NCI-H1092 treated with DMSO at 0.1 percent for 48 hours (cell line): Measurements from ENCODE around the gene PCDH12.

Source experiments
- DNase-seq: peaks from one replicate; lab custom pipeline; 2025; lab: John Stamatoyannopoulos, UW

The PCDH12 gene

DNA sequence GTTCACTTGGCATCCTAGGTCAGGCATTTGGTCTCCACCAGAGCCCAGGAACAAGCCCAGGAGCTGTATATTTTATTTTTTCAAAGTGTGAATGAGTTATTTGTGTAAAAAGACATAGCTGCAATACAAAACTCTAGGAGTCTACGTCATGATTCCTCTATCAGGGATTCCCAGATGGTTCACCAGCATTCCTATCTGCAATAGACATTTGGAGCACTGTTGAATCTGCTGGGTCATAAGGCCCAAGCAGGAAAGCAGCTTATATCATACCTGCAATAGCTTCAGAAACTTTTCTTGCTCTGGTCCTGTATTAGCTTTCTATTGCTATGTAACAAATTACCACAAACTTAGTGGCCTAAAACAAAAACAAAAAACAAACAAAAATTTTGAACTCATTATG is 51.0 kb downstream of the PCDH12 start:
- DNase-seq, result no peak

GRCh38 chr5:141906517-141906916 is 51.5 kb downstream of the PCDH12 start:
- DNase-seq, result no peak

GRCh38 chr5:141904551-141904950 is 53.5 kb downstream of the PCDH12 start:
- no peak for DNase-seq

- no peak for DNase-seq
Observed at GRCh38 chr5:141903261-141903660, 54.7 kb downstream of the PCDH12 start.

DNA sequence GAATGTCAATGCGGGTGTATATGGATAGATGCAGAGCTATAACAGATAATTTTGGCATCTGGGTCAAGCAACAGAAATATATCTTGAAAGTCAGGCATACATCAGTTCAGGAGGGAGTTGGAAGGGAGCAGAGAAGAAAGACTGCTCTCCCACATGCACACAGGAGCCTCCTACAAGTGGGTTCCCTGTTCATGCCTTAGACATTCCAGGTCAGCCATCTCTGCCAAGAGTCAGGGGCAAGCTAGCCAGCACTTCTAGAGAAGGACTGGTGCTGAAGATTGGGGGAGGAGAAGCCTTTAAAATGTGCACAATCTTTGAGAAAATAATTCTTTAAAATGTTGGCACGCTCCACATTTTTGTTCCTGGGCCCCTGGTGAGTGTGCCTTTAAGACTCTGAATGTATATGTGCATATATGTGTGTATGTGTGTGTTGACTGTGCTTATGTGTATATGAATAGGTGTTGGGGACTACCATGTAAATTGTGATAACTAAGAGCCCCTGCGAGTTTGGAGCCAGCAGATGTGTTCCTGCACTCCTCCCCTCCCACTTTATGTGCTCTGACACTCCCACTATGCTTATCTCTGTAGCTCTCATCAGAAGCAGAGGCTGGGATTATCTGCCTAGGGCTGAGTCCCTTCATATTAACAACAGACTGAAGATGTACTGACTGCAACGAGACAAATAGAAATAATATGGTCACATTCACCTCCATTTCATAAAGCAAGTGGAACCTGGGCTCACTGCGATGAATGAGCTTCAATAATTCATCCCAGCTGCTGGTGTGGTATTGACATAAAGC is 55.8 kb downstream of the PCDH12 start:
- DNase-seq, result no peak

DNA sequence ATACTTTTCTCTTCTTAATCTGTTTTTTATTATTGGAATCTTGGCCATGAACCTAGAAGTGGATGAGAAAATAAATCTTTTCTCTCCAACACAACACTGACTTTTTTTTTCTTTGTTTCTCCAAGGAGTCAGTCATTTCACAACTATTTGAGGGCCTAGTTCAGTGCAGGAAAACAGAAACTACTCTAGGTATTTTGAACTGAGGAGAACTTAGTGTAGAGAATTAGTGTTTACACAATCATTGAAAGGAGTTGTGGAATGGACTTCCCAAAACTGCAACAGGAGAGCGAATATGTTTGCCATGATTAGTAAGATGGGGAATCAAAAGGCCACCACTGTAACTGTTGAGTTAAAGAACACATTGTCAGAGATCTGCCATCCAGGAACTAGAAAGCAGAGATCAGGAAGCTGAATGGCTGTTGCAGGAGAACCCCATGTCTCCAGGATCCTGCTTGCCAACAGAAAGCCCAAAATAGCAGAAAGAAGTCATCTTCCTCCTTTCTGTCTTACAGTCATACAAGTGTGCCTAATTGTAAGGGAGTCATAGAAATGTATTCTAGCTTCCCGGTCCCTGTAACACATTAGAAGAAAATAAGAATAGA is 59.5 kb downstream of the PCDH12 start:
- no peak for DNase-seq

DNA sequence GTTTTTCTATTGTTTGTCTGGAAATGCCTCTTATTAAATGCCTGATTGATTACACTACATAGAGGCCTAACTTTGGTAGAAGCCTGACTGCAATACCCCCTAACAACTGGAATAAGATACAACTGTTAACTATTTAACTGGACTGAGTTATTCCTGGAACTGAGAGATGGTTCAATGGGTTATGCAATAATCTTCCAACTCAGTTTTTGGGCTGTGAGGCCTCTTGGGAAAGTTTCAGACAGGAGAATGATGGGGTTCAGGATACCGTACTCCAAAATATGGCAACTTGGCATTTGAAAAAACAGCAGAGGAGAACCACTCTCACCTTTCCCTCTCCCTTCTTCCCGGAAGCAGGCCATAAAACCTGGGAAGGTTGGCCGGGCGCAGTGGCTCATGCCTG is 60.6 kb downstream of the PCDH12 start:
- no peak for DNase-seq
